Tongue (tissue), 2 donors: ENCODE data around the gene LRRK1. TPM values are rescaled to one million over a fixed set of nuclear protein-coding genes. Genes with fewer than 3 reads are reported as not detected.
"Not testable (repeated sequence)": the region's sequence is repeated elsewhere in the genome, so short reads cannot be mapped to it uniquely, and the experiment has no call there.

Experiments
- DNase-seq: peaks from one replicate; pipeline ENCODE4 v3.0.0-alpha.2; 2015
- total RNA-seq: library from RNA; depleted of rRNA; stranded (reverse); fragments of >200 nt; gene quantifications from one replicate; pipeline ENCODE4 v1.2.3, GENCODE V29; 2014

Gene LRRK1
- total RNA-seq, 1 donor from 2014 or later = 14.2 TPM

GRCh38 chr15:101070502-101071273 is 151.5 kb downstream of the LRRK1 start:
- DNase-seq = no peak

DNA sequence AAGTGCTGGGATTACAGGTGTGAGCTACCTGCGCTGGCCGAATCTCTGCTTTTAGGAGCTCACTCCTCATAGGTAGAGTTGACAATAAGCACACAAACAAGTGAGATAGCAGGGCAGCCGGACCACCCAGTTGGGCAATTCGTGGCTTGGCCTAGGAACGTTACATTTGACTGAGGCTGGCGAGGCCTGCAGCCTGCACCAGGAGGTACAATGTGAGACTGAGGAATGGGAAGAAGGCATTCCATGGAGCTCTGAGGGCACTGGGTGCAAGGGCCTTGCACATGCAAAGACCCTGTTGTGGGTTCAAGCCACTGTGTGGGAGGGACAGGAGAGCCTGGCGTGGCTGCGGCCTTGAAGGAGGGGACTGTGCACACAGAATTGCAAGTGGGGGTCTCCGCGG is 152.5 kb downstream of the LRRK1 start:
- no peak for DNase-seq

DNA sequence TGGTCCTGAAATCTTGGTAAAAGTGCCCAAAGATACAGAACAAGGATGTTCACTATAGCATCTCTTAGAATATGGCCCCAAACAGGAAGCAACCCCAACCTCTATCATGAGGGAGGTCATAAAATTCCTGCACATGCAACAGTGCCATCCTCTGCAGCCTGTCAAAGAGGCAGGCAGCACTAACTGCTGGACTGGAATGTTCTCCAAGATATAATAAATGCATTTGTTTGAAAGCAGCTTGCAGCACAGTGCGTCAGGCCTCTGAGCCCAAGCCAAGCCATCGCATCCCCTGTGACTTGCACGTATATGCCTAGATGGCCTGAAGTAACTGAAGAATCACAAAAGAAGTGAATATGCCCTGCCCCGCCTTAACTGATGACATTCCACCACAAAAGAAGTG is 153.1 kb downstream of the LRRK1 start:
- DNase-seq = not testable (repeated sequence)

GRCh38 chr15:101077806-101078668 is 158.9 kb downstream of the LRRK1 start:
- DNase-seq = not testable (repeated sequence)

GRCh38 chr15:101078669-101079323 is 159.6 kb downstream of the LRRK1 start:
- DNase-seq = no peak

- no peak for DNase-seq
Observed at GRCh38 chr15:101081900-101082299, 162.7 kb downstream of the LRRK1 start.

DNA sequence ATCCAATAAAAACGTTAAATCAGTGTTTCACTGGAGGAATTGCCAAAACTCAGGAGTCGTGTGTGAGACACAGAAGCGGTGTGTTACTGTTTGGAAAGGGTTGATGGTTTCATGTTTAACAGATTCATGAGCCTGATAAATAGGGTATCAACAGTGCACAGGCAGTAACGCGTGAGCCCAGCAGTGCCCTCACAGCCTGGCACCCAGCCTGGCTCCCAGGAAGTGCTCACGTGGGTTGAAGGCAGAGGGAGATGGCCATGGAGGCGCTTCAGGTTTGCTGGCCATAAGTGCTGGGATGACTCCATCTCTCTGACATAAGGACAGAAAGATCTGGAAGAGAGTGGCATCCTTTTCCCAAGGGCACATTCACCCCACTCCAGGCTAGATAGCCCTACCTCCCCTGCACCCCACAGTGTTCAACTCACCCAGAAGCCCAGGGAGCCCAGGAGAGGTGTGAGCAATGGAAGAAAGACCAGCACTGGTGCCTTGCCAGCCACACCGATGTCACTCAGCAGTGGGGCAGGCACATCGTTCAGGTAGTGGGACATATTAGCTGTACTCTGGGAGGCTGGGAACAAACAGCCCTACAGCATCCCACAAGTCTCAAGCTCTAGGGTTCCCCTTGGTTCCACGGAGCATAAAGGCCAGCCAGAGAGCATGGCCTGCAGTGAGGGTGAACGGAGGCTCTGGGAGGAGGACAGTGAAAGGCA is 164.3 kb downstream of the LRRK1 start:
- no peak for DNase-seq

DNA sequence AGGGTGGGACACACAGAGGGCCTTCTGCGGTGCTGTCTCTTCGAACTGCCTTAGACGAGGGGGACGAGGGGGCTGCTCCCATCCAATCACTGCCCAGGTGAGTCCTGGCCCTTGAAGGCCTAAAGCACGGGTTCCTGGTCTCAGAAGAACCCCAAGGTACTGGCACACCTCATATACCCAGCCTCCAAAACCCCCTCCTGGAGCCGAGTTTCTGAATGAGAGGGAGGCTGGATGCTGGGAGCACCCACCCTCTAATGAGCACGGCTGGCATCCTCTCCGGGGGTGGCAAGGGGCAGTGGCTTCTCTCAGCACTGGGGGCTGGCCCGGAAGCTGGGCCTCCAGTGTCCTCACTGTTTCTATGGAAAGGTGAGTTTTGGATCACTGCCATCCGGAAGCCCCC is 165.6 kb downstream of the LRRK1 start:
- no peak for DNase-seq

DNA sequence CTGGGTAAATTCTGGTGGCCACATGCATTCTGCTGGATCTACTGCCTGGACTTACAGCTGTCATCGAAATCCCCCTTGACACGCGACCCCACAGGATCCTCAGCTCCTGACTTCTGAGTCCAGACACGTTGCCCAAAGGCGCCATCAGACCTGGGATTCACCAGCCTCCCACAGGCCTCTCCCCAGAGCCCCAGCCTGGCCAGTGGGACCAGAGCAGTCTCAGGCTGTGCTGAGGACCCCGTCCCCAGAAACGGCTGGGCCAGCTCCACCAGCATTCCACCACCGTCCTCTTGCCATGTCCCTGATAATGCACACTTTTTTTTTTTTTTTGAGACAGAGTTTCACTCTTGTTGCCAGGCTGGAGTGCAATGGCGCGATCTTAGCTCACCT is 166.1 kb downstream of the LRRK1 start:
- DNase-seq = no peak

- DNase-seq = no peak
Observed at GRCh38 chr15:101086394-101087171, 167.4 kb downstream of the LRRK1 start.

- DNase-seq = no peak
Observed at GRCh38 chr15:101087172-101087769, 168.1 kb downstream of the LRRK1 start.

DNA sequence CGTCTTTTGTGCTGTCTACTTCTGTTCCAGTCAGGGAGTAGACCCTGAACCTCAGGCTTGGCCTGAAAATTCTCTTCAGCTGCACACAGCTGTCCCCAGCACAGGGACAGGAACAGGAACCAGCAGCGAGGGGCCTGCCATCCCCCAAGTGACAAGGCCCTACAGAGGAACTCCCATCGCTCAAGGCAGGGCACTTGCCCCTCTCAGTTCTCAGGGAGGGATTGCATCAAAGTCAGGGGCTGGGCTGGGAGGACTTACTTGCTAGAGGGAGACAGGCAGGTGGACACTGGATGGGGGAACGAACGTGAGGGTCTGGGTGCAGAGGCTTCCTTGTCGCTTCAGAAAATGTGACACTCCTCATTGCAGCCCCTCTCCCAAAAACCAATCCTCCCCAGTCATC is 169.1 kb downstream of the LRRK1 start:
- no peak for DNase-seq

DNA sequence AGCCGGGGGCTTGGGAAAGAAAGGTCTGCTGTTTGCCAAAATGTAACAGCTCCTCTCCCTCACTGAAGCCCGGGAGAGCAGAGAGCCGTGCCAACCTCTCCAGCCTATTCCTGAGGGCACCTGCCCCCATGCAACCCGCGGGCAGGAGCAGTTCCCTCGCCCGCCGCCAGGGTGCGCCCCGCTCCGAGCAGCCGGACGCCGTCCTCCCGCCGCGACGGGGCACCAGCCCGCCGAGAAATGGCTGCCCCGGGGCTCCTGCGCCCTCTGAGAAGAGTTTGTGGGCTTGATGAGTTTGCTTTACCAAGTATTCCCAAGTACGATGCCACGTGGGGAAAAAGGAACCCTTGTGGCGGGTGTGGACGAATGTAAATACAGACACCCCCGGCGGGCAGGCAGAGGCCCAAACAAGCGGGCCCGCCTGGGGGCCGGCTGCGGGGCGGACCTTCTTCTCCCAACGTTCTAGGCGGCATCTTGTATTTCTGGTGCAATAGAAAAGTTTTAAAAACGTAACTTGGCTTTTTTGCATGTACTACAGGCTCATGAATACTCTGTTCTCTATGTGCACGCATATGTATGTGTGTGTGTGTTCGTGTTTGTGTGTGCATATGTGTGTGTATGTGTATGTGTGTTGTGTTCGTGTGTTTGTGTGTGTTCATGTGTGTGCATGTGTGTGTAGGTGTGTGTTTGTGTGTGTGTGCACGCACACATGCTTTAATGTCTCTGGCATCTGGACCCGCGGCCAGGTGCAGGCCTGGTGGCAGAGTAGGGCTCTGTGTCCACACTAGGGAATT is 169.8 kb downstream of the LRRK1 start:
- peak; percentile 76 for DNase-seq

- DNase-seq = no peak
Observed at GRCh38 chr15:101089579-101090427, 170.6 kb downstream of the LRRK1 start.

GRCh38 chr15:101090428-101090790 is 171.3 kb downstream of the LRRK1 start:
- no peak for DNase-seq

DNA sequence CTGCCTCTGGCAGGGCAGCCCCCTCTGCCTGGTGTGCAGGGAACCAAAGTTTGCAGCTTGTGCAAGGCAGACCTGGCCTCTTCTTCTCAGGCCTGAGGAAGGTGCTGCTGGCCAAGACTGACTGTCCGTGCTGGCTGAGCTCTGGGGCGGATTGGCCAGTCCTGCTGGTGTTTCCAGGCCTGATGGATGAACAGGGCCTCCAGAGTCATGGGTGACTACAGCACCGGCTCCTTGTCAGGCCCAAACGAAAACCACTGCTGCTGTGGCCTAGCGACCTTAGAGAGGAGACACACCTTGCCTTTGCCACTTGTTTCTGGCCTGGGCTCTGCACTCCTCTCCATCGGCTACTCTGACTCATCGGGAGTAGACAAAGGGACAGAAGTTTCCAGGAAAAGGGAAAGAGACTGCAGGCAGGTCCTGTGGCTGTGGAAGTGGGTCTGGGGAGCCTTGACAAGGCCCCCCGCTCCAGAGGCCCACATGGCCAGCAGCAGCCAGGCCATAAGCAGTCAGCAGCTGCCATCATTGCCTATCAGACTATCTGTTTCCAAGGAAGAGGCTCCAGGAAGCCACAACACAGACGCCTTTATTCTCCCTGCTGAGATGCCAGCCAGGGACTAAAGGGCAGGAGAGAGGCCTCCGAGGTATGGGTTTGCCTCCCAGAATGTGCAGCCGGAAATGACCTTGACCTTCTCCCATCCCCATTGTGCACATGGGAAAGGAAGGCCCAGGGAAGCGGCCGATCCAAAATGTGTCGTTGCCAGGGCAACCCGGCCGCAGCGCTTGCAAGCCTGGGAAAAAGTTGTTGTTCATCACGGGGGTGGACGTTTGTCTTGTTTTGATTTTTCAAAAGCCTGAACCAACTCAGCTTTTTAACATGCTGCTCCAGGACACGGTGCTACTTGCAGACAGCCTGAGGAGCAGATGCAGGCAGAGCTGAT is 172.2 kb downstream of the LRRK1 start:
- DNase-seq = peak; percentile 70

DNA sequence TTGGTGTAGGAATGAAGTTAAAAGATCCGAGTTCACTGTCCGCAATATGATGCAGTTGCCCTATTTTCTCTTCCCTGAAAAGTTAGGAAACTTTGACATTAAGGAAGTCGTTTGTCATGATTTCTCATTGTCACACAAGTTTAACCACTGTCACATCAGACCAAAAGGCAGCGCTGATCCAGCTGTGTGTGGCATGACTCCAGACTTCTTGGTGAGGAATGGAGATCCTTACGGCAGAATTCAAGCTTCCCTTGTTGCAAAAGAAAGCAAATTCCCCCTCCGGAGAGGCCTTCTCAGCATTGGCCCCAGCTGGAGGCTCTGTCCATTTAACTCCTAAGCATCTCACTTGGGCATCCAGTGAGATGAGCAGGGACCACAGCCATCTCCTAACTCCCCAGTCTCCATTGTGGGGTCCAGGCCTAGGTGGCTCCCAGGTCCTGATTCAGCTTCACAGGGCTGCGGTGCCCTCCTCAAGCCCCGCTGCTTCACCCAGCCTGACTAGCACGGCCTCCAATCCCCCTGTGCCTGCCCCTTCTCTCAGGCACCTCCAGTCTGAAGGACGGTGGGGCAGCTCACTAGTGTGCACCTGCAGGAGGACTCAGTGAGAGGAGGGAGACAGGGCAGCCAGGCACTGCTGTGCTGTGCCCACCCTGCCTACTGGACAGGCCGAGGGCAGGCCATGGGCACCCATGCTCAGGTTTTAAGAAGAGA is 173.2 kb downstream of the LRRK1 start:
- peak; percentile 59 for DNase-seq

- DNase-seq = no peak
Observed at GRCh38 chr15:101092867-101093202, 173.7 kb downstream of the LRRK1 start.
